SK-N-SH treated with all-trans-retinoic acid at 6 μM for 48 hours (cell line): ENCODE measurements around the gene PRF1.

Experiments used
- ATAC-seq: fragments of 200-7000 bp; cut with Tn5 transposase; 3 replicates; pipeline ENCODE4 v1.9.1; 2020; ENCODE audit warnings: mild to moderate bottlenecking, moderate library complexity
- ARNTL ChIP-seq: fragments of 450-650 bp; formaldehyde crosslinking; IDR thresholded peaks from 2 replicates; pipeline ENCODE4 v1.5.0; 2020; ENCODE audit warnings: low read depth, mild to moderate bottlenecking, moderate library complexity, borderline replicate concordance
- BACH2 ChIP-seq: fragments of 250-450 bp; sonication (Bioruptor Pico); IDR thresholded peaks from 2 replicates; pipeline ENCODE4 v1.9.0; 2021; ENCODE audit warnings: mild to moderate bottlenecking, borderline replicate concordance
- CSDC2 ChIP-seq: fragments of 250-450 bp; sonication (Bioruptor Pico); IDR thresholded peaks from 2 replicates; pipeline ENCODE4 v1.5.0; 2020; ENCODE audit warnings: mild to moderate bottlenecking, moderate library complexity
- ESRRG ChIP-seq: fragments of 250-450 bp; sonication (Bioruptor Pico); IDR thresholded peaks from 2 replicates; pipeline ENCODE4 v1.6.1; 2021; ENCODE audit warnings: mild to moderate bottlenecking
- GLIS3 ChIP-seq: fragments of 250-450 bp; sonication (Bioruptor Pico); IDR thresholded peaks from 2 replicates; pipeline ENCODE4 v1.5.0; 2020; ENCODE audit warnings: mild to moderate bottlenecking, moderate library complexity
- ISL1 ChIP-seq: fragments of 250-450 bp; sonication (Bioruptor Pico); IDR thresholded peaks from 2 replicates; pipeline ENCODE4 v2.1.2; 2022; ENCODE audit warnings: mild to moderate bottlenecking, moderate library complexity
- OSR1 ChIP-seq: fragments of 250-450 bp; sonication (Bioruptor Pico); IDR thresholded peaks from 2 replicates; pipeline ENCODE4 v1.8.0; 2022; ENCODE audit warnings: moderate library complexity, mild to moderate bottlenecking, inconsistent platforms
- POU6F1 ChIP-seq: fragments of 250-450 bp; sonication (Bioruptor Pico); IDR thresholded peaks from 2 replicates; pipeline ENCODE4 v1.8.0; 2021; ENCODE audit warnings: low read depth, mild to moderate bottlenecking, moderate library complexity, borderline replicate concordance
- PPARA ChIP-seq: fragments of 250-450 bp; sonication (Bioruptor Pico); IDR thresholded peaks from 2 replicates; pipeline ENCODE4 v1.5.0; 2020; ENCODE audit warnings: mild to moderate bottlenecking, borderline replicate concordance
- RARB ChIP-seq: fragments of 250-450 bp; sonication (Bioruptor Pico); IDR thresholded peaks from 2 replicates; pipeline ENCODE4 v1.8.0; 2021; ENCODE audit warnings: mild to moderate bottlenecking, moderate library complexity
- SNAI2 ChIP-seq: fragments of 250-450 bp; sonication (Bioruptor Pico); IDR thresholded peaks from 2 replicates; pipeline ENCODE4 v1.5.0; 2020; ENCODE audit warnings: mild to moderate bottlenecking, moderate library complexity
- TCF4 ChIP-seq: fragments of 250-450 bp; sonication (Bioruptor Pico); IDR thresholded peaks from 2 replicates; pipeline ENCODE4 v1.8.0; 2021; ENCODE audit warnings: mild to moderate bottlenecking, moderate library complexity, borderline replicate concordance
- TOX ChIP-seq: fragments of 250-450 bp; sonication (Bioruptor Pico); IDR thresholded peaks from 2 replicates; pipeline ENCODE4 v1.8.0; 2021; ENCODE audit warnings: mild to moderate bottlenecking, moderate library complexity, borderline replicate concordance
- ZC3H10 ChIP-seq: fragments of 250-450 bp; sonication (Bioruptor Pico); IDR thresholded peaks from 2 replicates; pipeline ENCODE4 v1.5.1; 2021; ENCODE audit warnings: mild to moderate bottlenecking, moderate library complexity
- ZFP3 ChIP-seq: fragments of 250-450 bp; sonication (Bioruptor Pico); IDR thresholded peaks from 2 replicates; pipeline ENCODE4 v1.5.0; 2020; ENCODE audit warnings: mild to moderate bottlenecking, moderate library complexity
- ZFP30 ChIP-seq: fragments of 450-650 bp; formaldehyde crosslinking; IDR thresholded peaks from 2 replicates; pipeline ENCODE4 v1.5.0; 2022; ENCODE audit warnings: mild to moderate bottlenecking, moderate library complexity
- ZNF565 ChIP-seq: fragments of 450-650 bp; formaldehyde crosslinking; conservative IDR thresholded peaks from 2 replicates; pipeline ENCODE4 v1.5.0; 2020; ENCODE audit warnings: low read depth, mild to moderate bottlenecking, moderate library complexity
- ZNF70 ChIP-seq: fragments of 450-650 bp; formaldehyde crosslinking; IDR thresholded peaks from 2 replicates; pipeline ENCODE4 v1.5.0; 2020; ENCODE audit warnings: mild to moderate bottlenecking, moderate library complexity
- ZNF8 ChIP-seq: fragments of 450-650 bp; formaldehyde crosslinking; IDR thresholded peaks from 2 replicates; pipeline ENCODE4 v1.5.0; 2020; ENCODE audit warnings: mild to moderate bottlenecking, moderate library complexity
- TF ChIP-seq, protein P1 (sequence below): fragments of 250-450 bp; sonication (Bioruptor Pico); IDR thresholded peaks from 2 replicates; pipeline ENCODE4 v1.8.0; 2020; ENCODE audit warnings: mild to moderate bottlenecking, moderate library complexity, borderline replicate concordance
- TF ChIP-seq, protein P2 (sequence below): fragments of 250-450 bp; sonication (Bioruptor Pico); IDR thresholded peaks from 2 replicates; pipeline ENCODE4 v1.5.0; 2020; ENCODE audit warnings: mild to moderate bottlenecking, moderate library complexity
- TF ChIP-seq, protein P3 (sequence below): fragments of 250-450 bp; sonication (Bioruptor Pico); IDR thresholded peaks from 2 replicates; pipeline ENCODE4 v1.5.1; 2021; ENCODE audit warnings: mild to moderate bottlenecking, moderate library complexity

Gene PRF1

DNA sequence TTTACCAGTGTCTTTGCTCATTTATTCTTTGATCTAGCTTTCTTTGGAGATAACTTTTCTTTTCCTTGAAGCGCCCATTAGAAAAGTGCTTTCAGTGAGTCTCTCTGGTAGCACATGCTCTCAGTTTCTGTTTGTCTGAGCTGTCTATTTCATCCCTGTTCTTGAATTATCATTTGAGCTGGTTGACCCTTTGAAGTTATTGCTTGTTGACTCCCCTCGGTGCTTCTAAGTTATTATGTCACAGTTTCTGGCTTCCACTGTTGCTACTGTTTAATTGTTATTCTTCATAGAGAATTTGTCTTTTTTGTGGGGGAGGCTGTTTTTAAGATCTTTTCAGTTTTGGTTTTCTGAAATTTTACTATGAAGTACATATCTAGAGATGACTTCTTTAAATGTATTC lies 11.4 kb upstream of the PRF1 start:
- TF ChIP-seq TOX (CRISPR knock-in tag): no peak
- no peak for TF ChIP-seq ZNF8
- TF ChIP-seq POU6F1 (CRISPR knock-in tag): no peak
- TF ChIP-seq SNAI2 (CRISPR knock-in tag): no peak
- no peak for TF ChIP-seq TCF4 (CRISPR knock-in tag)
- TF ChIP-seq, protein P1, sequence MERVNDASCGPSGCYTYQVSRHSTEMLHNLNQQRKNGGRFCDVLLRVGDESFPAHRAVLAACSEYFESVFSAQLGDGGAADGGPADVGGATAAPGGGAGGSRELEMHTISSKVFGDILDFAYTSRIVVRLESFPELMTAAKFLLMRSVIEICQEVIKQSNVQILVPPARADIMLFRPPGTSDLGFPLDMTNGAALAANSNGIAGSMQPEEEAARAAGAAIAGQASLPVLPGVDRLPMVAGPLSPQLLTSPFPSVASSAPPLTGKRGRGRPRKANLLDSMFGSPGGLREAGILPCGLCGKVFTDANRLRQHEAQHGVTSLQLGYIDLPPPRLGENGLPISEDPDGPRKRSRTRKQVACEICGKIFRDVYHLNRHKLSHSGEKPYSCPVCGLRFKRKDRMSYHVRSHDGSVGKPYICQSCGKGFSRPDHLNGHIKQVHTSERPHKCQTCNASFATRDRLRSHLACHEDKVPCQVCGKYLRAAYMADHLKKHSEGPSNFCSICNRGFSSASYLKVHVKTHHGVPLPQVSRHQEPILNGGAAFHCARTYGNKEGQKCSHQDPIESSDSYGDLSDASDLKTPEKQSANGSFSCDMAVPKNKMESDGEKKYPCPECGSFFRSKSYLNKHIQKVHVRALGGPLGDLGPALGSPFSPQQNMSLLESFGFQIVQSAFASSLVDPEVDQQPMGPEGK (CRISPR knock-in tag): no peak
- no peak for TF ChIP-seq PPARA (CRISPR knock-in tag)
- TF ChIP-seq OSR1 (CRISPR knock-in tag): no peak
- no peak for ATAC-seq

GRCh38 chr10:70607936-70608335 lies 5.4 kb upstream of the PRF1 start:
- no peak for ATAC-seq

GRCh38 chr10:70605161-70605560 lies 2.6 kb upstream of the PRF1 start:
- no peak for ATAC-seq
- TF ChIP-seq TOX (CRISPR knock-in tag) (no peak), ZFP30 (no peak), ZC3H10 (CRISPR knock-in tag) (no peak), ESRRG (CRISPR knock-in tag) (no peak)
- TF ChIP-seq, protein P2, sequence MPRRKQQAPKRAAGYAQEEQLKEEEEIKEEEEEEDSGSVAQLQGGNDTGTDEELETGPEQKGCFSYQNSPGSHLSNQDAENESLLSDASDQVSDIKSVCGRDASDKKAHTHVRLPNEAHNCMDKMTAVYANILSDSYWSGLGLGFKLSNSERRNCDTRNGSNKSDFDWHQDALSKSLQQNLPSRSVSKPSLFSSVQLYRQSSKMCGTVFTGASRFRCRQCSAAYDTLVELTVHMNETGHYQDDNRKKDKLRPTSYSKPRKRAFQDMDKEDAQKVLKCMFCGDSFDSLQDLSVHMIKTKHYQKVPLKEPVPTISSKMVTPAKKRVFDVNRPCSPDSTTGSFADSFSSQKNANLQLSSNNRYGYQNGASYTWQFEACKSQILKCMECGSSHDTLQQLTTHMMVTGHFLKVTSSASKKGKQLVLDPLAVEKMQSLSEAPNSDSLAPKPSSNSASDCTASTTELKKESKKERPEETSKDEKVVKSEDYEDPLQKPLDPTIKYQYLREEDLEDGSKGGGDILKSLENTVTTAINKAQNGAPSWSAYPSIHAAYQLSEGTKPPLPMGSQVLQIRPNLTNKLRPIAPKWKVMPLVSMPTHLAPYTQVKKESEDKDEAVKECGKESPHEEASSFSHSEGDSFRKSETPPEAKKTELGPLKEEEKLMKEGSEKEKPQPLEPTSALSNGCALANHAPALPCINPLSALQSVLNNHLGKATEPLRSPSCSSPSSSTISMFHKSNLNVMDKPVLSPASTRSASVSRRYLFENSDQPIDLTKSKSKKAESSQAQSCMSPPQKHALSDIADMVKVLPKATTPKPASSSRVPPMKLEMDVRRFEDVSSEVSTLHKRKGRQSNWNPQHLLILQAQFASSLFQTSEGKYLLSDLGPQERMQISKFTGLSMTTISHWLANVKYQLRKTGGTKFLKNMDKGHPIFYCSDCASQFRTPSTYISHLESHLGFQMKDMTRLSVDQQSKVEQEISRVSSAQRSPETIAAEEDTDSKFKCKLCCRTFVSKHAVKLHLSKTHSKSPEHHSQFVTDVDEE (CRISPR knock-in tag): no peak

More at GRCh38 chr10:70607936-70608335, 5.4 kb upstream of the PRF1 start:
- TF ChIP-seq POU6F1 (CRISPR knock-in tag): no peak
- no peak for TF ChIP-seq ZNF565 (CRISPR knock-in tag)
- TF ChIP-seq RARB (CRISPR knock-in tag): no peak
- no peak for TF ChIP-seq CSDC2
- TF ChIP-seq, protein P3, sequence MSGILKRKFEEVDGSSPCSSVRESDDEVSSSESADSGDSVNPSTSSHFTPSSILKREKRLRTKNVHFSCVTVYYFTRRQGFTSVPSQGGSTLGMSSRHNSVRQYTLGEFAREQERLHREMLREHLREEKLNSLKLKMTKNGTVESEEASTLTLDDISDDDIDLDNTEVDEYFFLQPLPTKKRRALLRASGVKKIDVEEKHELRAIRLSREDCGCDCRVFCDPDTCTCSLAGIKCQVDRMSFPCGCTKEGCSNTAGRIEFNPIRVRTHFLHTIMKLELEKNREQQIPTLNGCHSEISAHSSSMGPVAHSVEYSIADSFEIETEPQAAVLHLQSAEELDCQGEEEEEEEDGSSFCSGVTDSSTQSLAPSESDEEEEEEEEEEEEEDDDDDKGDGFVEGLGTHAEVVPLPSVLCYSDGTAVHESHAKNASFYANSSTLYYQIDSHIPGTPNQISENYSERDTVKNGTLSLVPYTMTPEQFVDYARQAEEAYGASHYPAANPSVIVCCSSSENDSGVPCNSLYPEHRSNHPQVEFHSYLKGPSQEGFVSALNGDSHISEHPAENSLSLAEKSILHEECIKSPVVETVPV: no peak
- no peak for TF ChIP-seq ZFP30
- TF ChIP-seq BACH2 (CRISPR knock-in tag): no peak
- no peak for TF ChIP-seq OSR1 (CRISPR knock-in tag)
- TF ChIP-seq ISL1 (CRISPR knock-in tag): no peak
- TF ChIP-seq ZNF70 (CRISPR knock-in tag): no peak
- TF ChIP-seq ESRRG (CRISPR knock-in tag): no peak
- TF ChIP-seq ZC3H10 (CRISPR knock-in tag): no peak
- no peak for TF ChIP-seq TOX (CRISPR knock-in tag)
- no peak for TF ChIP-seq PPARA (CRISPR knock-in tag)
- TF ChIP-seq SNAI2 (CRISPR knock-in tag): no peak
- TF ChIP-seq GLIS3 (CRISPR knock-in tag): no peak
- TF ChIP-seq ARNTL (CRISPR knock-in tag): no peak
- TF ChIP-seq, protein P1 (CRISPR knock-in tag): no peak
- TF ChIP-seq ZFP3: no peak
- no peak for TF ChIP-seq ZNF8
